Ovary (tissue), 9 donors: ENCODE measurements around the gene RNF182. TPM values are rescaled to one million over a fixed set of nuclear protein-coding genes. Genes with fewer than 3 reads are reported as not detected.
"Not testable (repeated sequence)": the region's sequence is repeated elsewhere in the genome, so short reads cannot be mapped to it uniquely, and the experiment has no call there.

ENCODE experiments used
- DNase-seq, 5 donors: peaks; one replicate each; pipeline ENCODE4 v3.0.0-alpha.2; 2019 to 2020
- H3K27ac ChIP-seq, 2 donors: fragments of 200-600 bp; one replicate each; pipeline versions ENCODE4 v1.5.1 to v1.8.0; 2019 to 2022
- H3K27me3 ChIP-seq: fragments of 200-600 bp; one replicate; pipeline ENCODE4 v1.8.0; 2022
- H3K36me3 ChIP-seq: fragments of 200-600 bp; sonication (generic); one replicate; pipeline ENCODE4 v1.5.1; 2019
- H3K4me1 ChIP-seq: one replicate; pipeline ENCODE4 v1.8.1; 2013; ENCODE audit warnings: mild to moderate bottlenecking, moderate library complexity; ENCODE audit not compliant: insufficient read depth
- H3K4me3 ChIP-seq: fragments of 200-600 bp; sonication (generic); one replicate; pipeline ENCODE4 v1.5.1; 2017
- H3K9me3 ChIP-seq, 2 donors: fragments of 200-600 bp in 1 of 2; sonication (generic) in 1 of 2; one replicate each; pipeline versions ENCODE4 v1.5.1 to v1.8.1; 2013 to 2019; ENCODE audit warnings: mild to moderate bottlenecking in 1 of 2, moderate library complexity in 1 of 2
- EP300 ChIP-seq: sonication (generic); formaldehyde crosslinking; IDR thresholded peaks from one replicate; pipeline ENCODE4 v1.6.1; 2017; ENCODE audit warnings: antibody characterized with exemption
- POLR2A ChIP-seq: fragments of 450-650 bp; IDR thresholded peaks from one replicate; pipeline ENCODE4 v1.6.1; 2017; ENCODE audit warnings: antibody characterized with exemption, mild to moderate bottlenecking, moderate library complexity
- WGBS, 3 donors: extraction: QIAGEN DNeasy Blood & Tissue Kit in 1 of 3; methylation state at CpG; one replicate each; pipeline versions ENCODE4 v1.1.5 to v1.1.7; 2013 to 2017; 5-methylcytosine and 5-hydroxymethylcytosine counted together
- intact Hi-C, 4 donors: fragments of 100-400 bp; cut with DNase I; formaldehyde crosslinking; loops; one replicate each; pipeline versions ENCODE4 v1.11.0 to v1.15.1; 2022 to 2023
- polyA plus RNA-seq, 2 donors: library from polyadenylated mRNA; stranded (reverse); fragments of 200-250 nt in 1 of 2; fragments of 350-450 nt in 1 of 2; fragmentation: Illumina TruSeq in 1 of 2; extraction: RNeasy Lipid Tissue Mini Kit (QIAGEN cat#74804) in 1 of 2; gene quantifications; one replicate each; pipeline ENCODE4 v1.2.3, GENCODE V29; 2013 to 2014
- total RNA-seq, 7 donors: library from RNA; depleted of rRNA in 2 of 7; stranded (reverse); fragments of >200 nt in 2 of 7; fragmentation: NEBNext Ultra II Directional in 3 of 7; extraction: Animal tissue kit (Norgen Biotek cat#: 25700) in 3 of 7; gene quantifications; one replicate each; pipeline versions ENCODE4 v1.1.0 to v1.2.4, GENCODE V29; 2016 to 2023
- TF ChIP-seq, protein P1 (sequence below), 3 donors: fragments of 450-650 bp in 2 of 3; fragments of 200-600 bp in 1 of 3; IDR thresholded peaks; one replicate each; pipeline versions ENCODE4 v1.5.1 to v1.8.0; 2016 to 2022; ENCODE audit warnings: antibody characterized with exemption in 3 of 3, mild to moderate bottlenecking in 1 of 3
- donor health status: DM: no; HTN: no; CAD: no; lungs with moderate emphysema.
- donor health status: DM: no; HTN: no; CAD: no.
- donor health status: Bipolar disorder and iron deficiency.
- donor health status: DM: yes; HTN: yes; CAD: no.
- donor health status: DM: no; HTN: no; CAD: no.
- donor health status: DM: yes; HTN: yes; CAD: no.

RNF182 gene
- total and polyA plus RNA-seq, 9 donors, result 0.42 to 3.9 (median 0.93) TPM; not detected in 1

DNA sequence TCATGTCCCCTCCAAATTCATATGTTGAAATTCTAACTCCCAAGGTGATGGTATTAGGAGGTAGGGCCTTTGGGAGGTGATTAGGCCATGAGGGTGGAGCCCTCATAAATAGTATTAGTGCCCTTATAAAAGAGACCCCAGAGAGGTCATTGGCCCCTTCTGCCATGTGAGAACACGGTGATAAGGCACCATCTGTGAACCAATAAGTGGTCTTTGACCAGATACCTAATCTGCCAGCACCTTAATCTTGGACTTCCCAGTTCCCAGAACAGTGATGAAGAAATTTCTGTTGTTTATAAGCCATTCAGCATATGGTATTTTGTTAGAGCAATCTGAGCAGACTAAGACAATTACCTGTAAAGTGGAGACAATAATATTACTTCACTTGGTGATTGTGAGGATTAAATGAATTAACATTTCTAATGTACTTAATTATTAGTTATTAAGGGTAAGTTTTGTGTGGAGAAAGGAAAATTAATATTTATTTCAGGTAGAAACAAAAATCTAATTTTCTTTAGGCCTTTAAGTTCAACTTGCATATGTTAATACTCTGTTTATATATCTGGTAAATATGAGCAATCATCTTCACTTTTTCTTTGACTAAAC is 7.1 kb downstream of the RNF182 start:
- Histone ChIP-seq H3K4me1 (no peaks in the 10 kb centered on the region), H3K27me3 (no peaks in the 10 kb centered on the region), H3K27ac (no peak overlapping the region), H3K4me3 (no peak overlapping the region), H3K9me3 (no peaks in the 10 kb centered on the region), H3K36me3 (no peaks in the 10 kb centered on the region)
- no peak for TF ChIP-seq POLR2A
- TF ChIP-seq EP300, result no peak
- TF ChIP-seq, protein P1, sequence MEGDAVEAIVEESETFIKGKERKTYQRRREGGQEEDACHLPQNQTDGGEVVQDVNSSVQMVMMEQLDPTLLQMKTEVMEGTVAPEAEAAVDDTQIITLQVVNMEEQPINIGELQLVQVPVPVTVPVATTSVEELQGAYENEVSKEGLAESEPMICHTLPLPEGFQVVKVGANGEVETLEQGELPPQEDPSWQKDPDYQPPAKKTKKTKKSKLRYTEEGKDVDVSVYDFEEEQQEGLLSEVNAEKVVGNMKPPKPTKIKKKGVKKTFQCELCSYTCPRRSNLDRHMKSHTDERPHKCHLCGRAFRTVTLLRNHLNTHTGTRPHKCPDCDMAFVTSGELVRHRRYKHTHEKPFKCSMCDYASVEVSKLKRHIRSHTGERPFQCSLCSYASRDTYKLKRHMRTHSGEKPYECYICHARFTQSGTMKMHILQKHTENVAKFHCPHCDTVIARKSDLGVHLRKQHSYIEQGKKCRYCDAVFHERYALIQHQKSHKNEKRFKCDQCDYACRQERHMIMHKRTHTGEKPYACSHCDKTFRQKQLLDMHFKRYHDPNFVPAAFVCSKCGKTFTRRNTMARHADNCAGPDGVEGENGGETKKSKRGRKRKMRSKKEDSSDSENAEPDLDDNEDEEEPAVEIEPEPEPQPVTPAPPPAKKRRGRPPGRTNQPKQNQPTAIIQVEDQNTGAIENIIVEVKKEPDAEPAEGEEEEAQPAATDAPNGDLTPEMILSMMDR (IDR thresholded peaks at IDR 0.05), result no peak
- no peak for DNase-seq
- whole genome bisulfite sequencing, 3 donors, result 85 to 100% (median 87%) methylated on average over 1 of the region's 1 CpG
- intact Hi-C loops, result no loop called here

DNA sequence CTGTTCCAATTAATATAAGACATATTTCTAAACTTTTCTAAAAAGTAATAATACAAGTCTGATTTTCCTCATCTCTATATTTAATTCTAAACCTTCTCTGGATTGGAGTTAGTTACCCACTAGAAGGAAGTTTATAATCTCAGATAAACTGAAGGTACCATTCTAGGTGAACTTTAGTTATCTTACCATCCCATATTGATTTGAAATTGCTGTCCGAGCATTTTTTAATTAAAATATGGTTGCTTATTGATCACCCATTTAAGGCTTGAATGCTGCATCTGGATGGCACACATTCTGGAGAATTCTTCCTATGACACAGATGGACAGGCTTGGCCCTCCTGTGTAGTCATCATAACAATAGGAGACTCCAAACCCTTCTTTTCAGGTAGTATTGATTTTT is 8.0 kb downstream of the RNF182 start:
- Histone ChIP-seq H3K36me3 (no peaks in the 10 kb centered on the region), H3K9me3 (no peaks in the 10 kb centered on the region), H3K4me3 (no peak overlapping the region), H3K27ac (no peak overlapping the region), H3K27me3 (no peaks in the 10 kb centered on the region), H3K4me1 (no peaks in the 10 kb centered on the region)
- DNase-seq, result no peak
- TF ChIP-seq EP300 (no peak), POLR2A (no peak)
- TF ChIP-seq, protein P1 (IDR thresholded peaks at IDR 0.05), result no peak
- WGBS, 3 donors, result 91 to 95% (median 93%) methylated on average over 1 of the region's 1 CpG
- intact Hi-C loops, result no loop called here

DNA sequence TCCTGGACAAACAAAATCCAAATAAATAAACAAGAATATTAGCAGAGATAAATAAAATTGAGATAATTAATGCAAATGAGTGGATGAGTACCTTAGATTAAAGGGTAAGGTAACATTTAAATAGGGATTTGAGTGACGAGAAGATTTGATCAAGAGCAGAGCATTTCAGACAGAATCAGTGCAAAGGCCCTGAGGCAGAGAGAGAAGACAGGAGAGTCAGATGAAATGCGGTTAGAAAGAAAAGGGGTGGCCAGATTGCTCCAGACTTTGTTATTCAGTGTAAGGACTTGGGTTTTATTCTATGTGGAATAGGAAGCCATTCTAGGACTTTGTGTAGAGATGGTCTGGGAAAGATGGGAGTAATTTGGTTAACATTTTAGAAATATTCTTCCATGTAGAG is 10.0 kb downstream of the RNF182 start:
- no peaks in the 10 kb centered on the region for H3K36me3 ChIP-seq
- intact Hi-C loops, result no loop called here
- TF ChIP-seq, protein P1 (IDR thresholded peaks at IDR 0.05), result no peak
- no peak overlapping the region for H3K4me3 ChIP-seq
- no peak for DNase-seq
- H3K27me3 ChIP-seq, result no peaks in the 10 kb centered on the region
- H3K4me1 ChIP-seq, result no peaks in the 10 kb centered on the region
- H3K27ac ChIP-seq, result no peak overlapping the region
- no peaks in the 10 kb centered on the region for H3K9me3 ChIP-seq
- WGBS, 3 donors, result 88 to 96% (median 92%) methylated on average over 2 of the region's 2 CpGs

DNA sequence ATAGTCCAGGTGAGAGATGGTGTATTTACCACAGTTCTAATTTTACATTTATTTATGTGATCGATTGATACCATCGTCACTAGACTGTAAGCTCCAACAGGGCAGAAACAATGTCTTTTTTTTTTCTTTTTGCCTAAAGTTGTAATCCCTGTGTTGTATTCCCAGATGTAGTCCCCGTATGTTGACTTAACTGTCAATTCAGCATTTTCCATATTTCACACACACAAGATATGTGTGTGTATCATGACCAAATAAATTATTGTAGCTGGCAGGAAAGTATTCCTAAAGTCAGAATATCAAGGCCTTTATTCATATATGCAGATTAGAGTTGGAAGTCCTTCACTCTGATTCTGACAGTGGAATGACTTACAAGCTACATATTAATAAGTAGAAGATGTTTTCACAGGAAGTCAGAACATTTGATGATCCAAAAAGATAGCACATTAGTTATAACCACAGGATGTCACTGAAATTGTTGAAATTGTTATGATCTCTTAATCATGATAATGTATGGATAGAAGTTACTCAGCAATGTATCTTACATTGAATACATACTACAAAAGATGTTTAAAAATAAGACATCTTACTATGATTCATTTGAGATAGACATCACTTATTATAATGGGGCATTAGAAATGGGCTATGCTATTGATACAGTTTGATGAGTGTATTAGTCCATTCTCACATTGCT is 10.6 kb downstream of the RNF182 start:
- H3K4me3 ChIP-seq, result no peak overlapping the region
- no peaks in the 10 kb centered on the region for H3K9me3 ChIP-seq
- WGBS, 3 donors, result 83 to 95% (median 89%) methylated on average over 3 of the region's 3 CpGs
- H3K36me3 ChIP-seq, result no peaks in the 10 kb centered on the region
- H3K27me3 ChIP-seq, result no peaks in the 10 kb centered on the region
- H3K27ac ChIP-seq, result no peak overlapping the region
- H3K4me1 ChIP-seq, result no peaks in the 10 kb centered on the region
- intact Hi-C loops, result no loop called here
- TF ChIP-seq EP300 (no peak), POLR2A (no peak)
- TF ChIP-seq, protein P1 (IDR thresholded peaks at IDR 0.05), result no peak
- DNase-seq, result no peak

DNA sequence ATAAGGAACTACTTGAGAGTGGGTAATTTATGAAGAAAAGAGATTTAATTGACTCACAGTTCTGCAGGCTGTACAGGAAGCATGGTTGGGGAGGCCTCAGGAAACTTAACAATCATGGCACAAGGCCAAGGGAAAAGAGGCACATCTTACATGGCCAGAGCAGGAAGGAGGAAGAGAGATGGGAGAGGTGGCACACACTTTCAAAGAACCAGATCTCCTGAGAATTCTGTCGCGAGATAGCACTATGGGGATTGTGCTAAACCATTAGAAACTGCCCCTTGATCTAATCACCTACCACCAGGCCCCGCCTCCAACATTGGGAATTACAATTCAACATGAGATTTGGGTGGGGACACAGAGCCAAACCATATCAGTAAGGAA is 11.1 kb downstream of the RNF182 start:
- H3K4me3 ChIP-seq, H3K27me3 ChIP-seq, H3K9me3 ChIP-seq, H3K36me3 ChIP-seq, H3K27ac ChIP-seq, intact Hi-C loops, H3K4me1 ChIP-seq, DNase-seq: not testable (repeated sequence)
- 90 to 93% (median 91%) methylated on average over 3 of the region's 3 CpGs for WGBS, 3 donors
